ENCODE measurements around the gene CEP131.
"Not testable (repeated sequence)": the region's sequence is repeated elsewhere in the genome, so short reads cannot be mapped to it uniquely, and the experiment has no call there.

CEP131 gene

GRCh38 chr17:81152288-81152828 lies 70.4 kb downstream of the CEP131 start:
- DNase-seq (ENCODE audit: low read depth, low spot score), result no peak

GRCh38 chr17:81151278-81151677 lies 71.5 kb downstream of the CEP131 start:
- no peak for DNase-seq (ENCODE audit: low read depth, low spot score)

GRCh38 chr17:81150377-81151077 lies 72.2 kb downstream of the CEP131 start:
- no peak for DNase-seq (ENCODE audit: low read depth, low spot score)

GRCh38 chr17:81148986-81149533 lies 73.7 kb downstream of the CEP131 start:
- DNase-seq (ENCODE audit: low read depth, low spot score), result no peak

- DNase-seq (ENCODE audit: low read depth, low spot score), result no peak
These were observed 74.2 kb downstream of the CEP131 start for GRCh38 chr17:81148571-81148970.

- no peak for DNase-seq (ENCODE audit: low read depth, low spot score)
These were observed 75.1 kb downstream of the CEP131 start for GRCh38 chr17:81147701-81148100.

GRCh38 chr17:81146208-81146607 lies 76.6 kb downstream of the CEP131 start:
- not testable (repeated sequence) for DNase-seq (ENCODE audit: low read depth, low spot score)

- DNase-seq (ENCODE audit: low read depth, low spot score), result no peak
These were observed 78.4 kb downstream of the CEP131 start for GRCh38 chr17:81144423-81144781.

GRCh38 chr17:81143717-81144422 lies 78.9 kb downstream of the CEP131 start:
- no peak for DNase-seq (ENCODE audit: low read depth, low spot score)

- DNase-seq (ENCODE audit: low read depth, low spot score), result no peak
These were observed 79.6 kb downstream of the CEP131 start for GRCh38 chr17:81143200-81143527.

GRCh38 chr17:81142301-81143199 lies 80.2 kb downstream of the CEP131 start:
- DNase-seq (ENCODE audit: low read depth, low spot score), result peak; percentile 52

- DNase-seq (ENCODE audit: low read depth, low spot score), result no peak
These were observed 82.1 kb downstream of the CEP131 start for GRCh38 chr17:81140695-81141094.

GRCh38 chr17:81140018-81140417 lies 82.7 kb downstream of the CEP131 start:
- no peak for DNase-seq (ENCODE audit: low read depth, low spot score)

Data from smooth muscle cell of the brain vasculature (primary cell).